Uterus (tissue), 2 donors: ENCODE results near the gene OSBPL1A.

Experiments used
- POLR2A ChIP-seq, 2 donors: fragments of 450-650 bp; IDR thresholded peaks; one replicate each; pipeline ENCODE4 v1.6.1; 2016; ENCODE audit warnings: antibody characterized with exemption in 2 of 2, mild to moderate bottlenecking in 1 of 2, moderate library complexity in 1 of 2
- TF ChIP-seq, protein P1 (sequence below), 4 experiments: fragments of 200-600 bp in 2 of 4; fragments of 450-650 bp in 2 of 4; sonication (generic) in 2 of 4; IDR thresholded peaks; one replicate each; pipeline ENCODE4 v1.5.1; 2016 to 2019; ENCODE audit warnings: antibody characterized with exemption in 4 of 4, mild to moderate bottlenecking in 2 of 4, moderate library complexity in 1 of 4

DNA sequence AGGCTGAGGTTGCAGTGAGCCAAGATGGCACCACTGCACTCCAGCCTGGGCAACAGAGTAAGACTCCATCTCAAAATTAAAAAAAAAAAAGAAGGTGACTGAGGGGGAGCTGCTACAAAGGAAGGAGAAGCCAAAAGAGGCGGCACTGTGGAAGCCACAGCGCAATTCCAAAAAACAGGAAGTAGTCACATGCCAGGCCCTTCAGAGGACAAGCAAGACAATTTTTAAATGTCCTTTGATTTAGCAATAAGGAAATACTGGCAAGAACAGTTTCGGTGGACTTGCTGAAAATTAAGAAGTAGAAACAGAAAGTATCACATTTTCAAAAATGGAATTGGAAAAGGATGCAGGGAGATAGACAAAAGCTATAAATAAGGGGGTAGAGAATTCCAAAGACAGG is 122.8 kb downstream of the OSBPL1A start:
- TF ChIP-seq, protein P1, sequence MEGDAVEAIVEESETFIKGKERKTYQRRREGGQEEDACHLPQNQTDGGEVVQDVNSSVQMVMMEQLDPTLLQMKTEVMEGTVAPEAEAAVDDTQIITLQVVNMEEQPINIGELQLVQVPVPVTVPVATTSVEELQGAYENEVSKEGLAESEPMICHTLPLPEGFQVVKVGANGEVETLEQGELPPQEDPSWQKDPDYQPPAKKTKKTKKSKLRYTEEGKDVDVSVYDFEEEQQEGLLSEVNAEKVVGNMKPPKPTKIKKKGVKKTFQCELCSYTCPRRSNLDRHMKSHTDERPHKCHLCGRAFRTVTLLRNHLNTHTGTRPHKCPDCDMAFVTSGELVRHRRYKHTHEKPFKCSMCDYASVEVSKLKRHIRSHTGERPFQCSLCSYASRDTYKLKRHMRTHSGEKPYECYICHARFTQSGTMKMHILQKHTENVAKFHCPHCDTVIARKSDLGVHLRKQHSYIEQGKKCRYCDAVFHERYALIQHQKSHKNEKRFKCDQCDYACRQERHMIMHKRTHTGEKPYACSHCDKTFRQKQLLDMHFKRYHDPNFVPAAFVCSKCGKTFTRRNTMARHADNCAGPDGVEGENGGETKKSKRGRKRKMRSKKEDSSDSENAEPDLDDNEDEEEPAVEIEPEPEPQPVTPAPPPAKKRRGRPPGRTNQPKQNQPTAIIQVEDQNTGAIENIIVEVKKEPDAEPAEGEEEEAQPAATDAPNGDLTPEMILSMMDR (IDR thresholded peaks at IDR 0.05): no peak
- no peak for TF ChIP-seq POLR2A (IDR thresholded peaks at IDR 0.05)
